GM12874 (cell line): ENCODE data around the gene ERBB4.

ENCODE experiments used
- TF ChIP-seq, protein P1 (sequence below): IDR thresholded peaks from 2 replicates; pipeline ENCODE4 v1.5.1; 2011; ENCODE audit warnings: low read depth, mild to moderate bottlenecking, control low read depth, low read length, moderate library complexity; ENCODE audit not compliant: insufficient read depth

The ERBB4 gene

DNA sequence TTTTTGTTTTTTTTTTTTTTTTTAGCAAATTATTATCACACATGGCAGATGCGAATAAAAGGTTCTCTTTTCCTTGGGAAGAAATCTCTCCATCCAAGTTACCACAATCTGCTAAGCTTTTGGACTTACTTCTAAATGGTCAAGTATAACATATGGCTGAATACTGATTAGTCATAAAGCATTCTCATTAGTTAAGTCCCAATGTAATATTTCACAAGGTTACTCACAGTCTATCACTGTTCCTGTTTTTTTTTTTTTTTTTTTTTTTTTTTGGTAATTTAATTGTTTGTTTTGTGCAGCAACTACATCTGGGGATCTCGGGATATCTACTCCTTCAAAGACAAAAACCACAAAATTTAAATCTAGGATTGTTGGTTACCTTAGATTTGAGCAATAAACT, 1210.5 kb downstream of the ERBB4 start:
- TF ChIP-seq, protein P1, sequence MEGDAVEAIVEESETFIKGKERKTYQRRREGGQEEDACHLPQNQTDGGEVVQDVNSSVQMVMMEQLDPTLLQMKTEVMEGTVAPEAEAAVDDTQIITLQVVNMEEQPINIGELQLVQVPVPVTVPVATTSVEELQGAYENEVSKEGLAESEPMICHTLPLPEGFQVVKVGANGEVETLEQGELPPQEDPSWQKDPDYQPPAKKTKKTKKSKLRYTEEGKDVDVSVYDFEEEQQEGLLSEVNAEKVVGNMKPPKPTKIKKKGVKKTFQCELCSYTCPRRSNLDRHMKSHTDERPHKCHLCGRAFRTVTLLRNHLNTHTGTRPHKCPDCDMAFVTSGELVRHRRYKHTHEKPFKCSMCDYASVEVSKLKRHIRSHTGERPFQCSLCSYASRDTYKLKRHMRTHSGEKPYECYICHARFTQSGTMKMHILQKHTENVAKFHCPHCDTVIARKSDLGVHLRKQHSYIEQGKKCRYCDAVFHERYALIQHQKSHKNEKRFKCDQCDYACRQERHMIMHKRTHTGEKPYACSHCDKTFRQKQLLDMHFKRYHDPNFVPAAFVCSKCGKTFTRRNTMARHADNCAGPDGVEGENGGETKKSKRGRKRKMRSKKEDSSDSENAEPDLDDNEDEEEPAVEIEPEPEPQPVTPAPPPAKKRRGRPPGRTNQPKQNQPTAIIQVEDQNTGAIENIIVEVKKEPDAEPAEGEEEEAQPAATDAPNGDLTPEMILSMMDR = no peak
